Measurements from ENCODE around the gene LZTR1.

The LZTR1 gene

GRCh38 chr22:20979940-20980453, 2.1 kb upstream of the LZTR1 start:
- no peak for DNase-seq (ENCODE audit: low read depth in 1 of 2, low spot score in 1 of 2)

- no peak for DNase-seq (ENCODE audit: low read depth in 1 of 2, low spot score in 1 of 2)
These were observed 1.6 kb upstream of the LZTR1 start for GRCh38 chr22:20980523-20980922.

- DNase-seq (ENCODE audit: low read depth in 1 of 2, low spot score in 1 of 2) = no peak
These were observed 967 bp upstream of the LZTR1 start for GRCh38 chr22:20980938-20981722.

GRCh38 chr22:20982563-20982882, 426 bp downstream of the LZTR1 start:
- DNase-seq (ENCODE audit: low read depth in 1 of 2, low spot score in 1 of 2) = no peak

- no peak for DNase-seq (ENCODE audit: low read depth in 1 of 2, low spot score in 1 of 2)
These were observed 1.1 kb downstream of the LZTR1 start for GRCh38 chr22:20983081-20983771.

- DNase-seq (ENCODE audit: low read depth in 1 of 2, low spot score in 1 of 2) = no peak
These were observed 3.6 kb downstream of the LZTR1 start for GRCh38 chr22:20985720-20986119.

GRCh38 chr22:20986365-20986764, 4.3 kb downstream of the LZTR1 start:
- no peak for DNase-seq (ENCODE audit: low read depth in 1 of 2, low spot score in 1 of 2)

GRCh38 chr22:20987375-20987774, 5.3 kb downstream of the LZTR1 start:
- DNase-seq (ENCODE audit: low read depth in 1 of 2, low spot score in 1 of 2) = no peak

- no peak for DNase-seq (ENCODE audit: low read depth in 1 of 2, low spot score in 1 of 2)
These were observed 6.7 kb downstream of the LZTR1 start for GRCh38 chr22:20988573-20989322.

- no peak for DNase-seq (ENCODE audit: low read depth in 1 of 2, low spot score in 1 of 2)
These were observed 7.4 kb downstream of the LZTR1 start for GRCh38 chr22:20989323-20990138.

- DNase-seq (ENCODE audit: low read depth in 1 of 2, low spot score in 1 of 2) = no peak
These were observed 8.4 kb downstream of the LZTR1 start for GRCh38 chr22:20990184-20991180.

GRCh38 chr22:20991252-20992055, 9.4 kb downstream of the LZTR1 start:
- no peak for DNase-seq (ENCODE audit: low read depth in 1 of 2, low spot score in 1 of 2)

GRCh38 chr22:20992056-20992442, 10.0 kb downstream of the LZTR1 start:
- no peak for DNase-seq (ENCODE audit: low read depth in 1 of 2, low spot score in 1 of 2)

GRCh38 chr22:20992456-20993303, 10.6 kb downstream of the LZTR1 start:
- DNase-seq (ENCODE audit: low read depth in 1 of 2, low spot score in 1 of 2) = no peak

GRCh38 chr22:20993304-20994127, 11.4 kb downstream of the LZTR1 start:
- no peak for DNase-seq (ENCODE audit: low read depth in 1 of 2, low spot score in 1 of 2)

- DNase-seq (ENCODE audit: low read depth in 1 of 2, low spot score in 1 of 2) = no peak
These were observed 12.2 kb downstream of the LZTR1 start for GRCh38 chr22:20994128-20994901.

- DNase-seq (ENCODE audit: low read depth in 1 of 2, low spot score in 1 of 2) = no peak
These were observed 12.8 kb downstream of the LZTR1 start for GRCh38 chr22:20994902-20995241.

Data from stimulated activated CD4-positive, alpha-beta T cell treated with anti-CD3 and anti-CD28 coated beads, Interleukin-15, amount 100 ng/mL, for 1 hour (primary cell).